ENCODE data around the gene CNPY1.

- TF ChIP-seq, protein P1, sequence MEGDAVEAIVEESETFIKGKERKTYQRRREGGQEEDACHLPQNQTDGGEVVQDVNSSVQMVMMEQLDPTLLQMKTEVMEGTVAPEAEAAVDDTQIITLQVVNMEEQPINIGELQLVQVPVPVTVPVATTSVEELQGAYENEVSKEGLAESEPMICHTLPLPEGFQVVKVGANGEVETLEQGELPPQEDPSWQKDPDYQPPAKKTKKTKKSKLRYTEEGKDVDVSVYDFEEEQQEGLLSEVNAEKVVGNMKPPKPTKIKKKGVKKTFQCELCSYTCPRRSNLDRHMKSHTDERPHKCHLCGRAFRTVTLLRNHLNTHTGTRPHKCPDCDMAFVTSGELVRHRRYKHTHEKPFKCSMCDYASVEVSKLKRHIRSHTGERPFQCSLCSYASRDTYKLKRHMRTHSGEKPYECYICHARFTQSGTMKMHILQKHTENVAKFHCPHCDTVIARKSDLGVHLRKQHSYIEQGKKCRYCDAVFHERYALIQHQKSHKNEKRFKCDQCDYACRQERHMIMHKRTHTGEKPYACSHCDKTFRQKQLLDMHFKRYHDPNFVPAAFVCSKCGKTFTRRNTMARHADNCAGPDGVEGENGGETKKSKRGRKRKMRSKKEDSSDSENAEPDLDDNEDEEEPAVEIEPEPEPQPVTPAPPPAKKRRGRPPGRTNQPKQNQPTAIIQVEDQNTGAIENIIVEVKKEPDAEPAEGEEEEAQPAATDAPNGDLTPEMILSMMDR (IDR thresholded peaks at IDR 0.05), result no peak
- no peak for TF ChIP-seq POLR2AphosphoS5 (IDR thresholded peaks at IDR 0.05)
- no peak for TF ChIP-seq EP300 (IDR thresholded peaks at IDR 0.05)
- TF ChIP-seq POLR2A (IDR thresholded peaks at IDR 0.05), result no peak
Observed at GRCh38 chr7:155515318-155515717, 31.0 kb downstream of the CNPY1 start.

All from suprapubic skin (tissue), 4 donors.